ENCODE measurements around the gene DLG2.

The DLG2 gene

GRCh38 chr11:84496122-84496521, 1131.0 kb downstream of the DLG2 start:
- TF ChIP-seq, protein P1, sequence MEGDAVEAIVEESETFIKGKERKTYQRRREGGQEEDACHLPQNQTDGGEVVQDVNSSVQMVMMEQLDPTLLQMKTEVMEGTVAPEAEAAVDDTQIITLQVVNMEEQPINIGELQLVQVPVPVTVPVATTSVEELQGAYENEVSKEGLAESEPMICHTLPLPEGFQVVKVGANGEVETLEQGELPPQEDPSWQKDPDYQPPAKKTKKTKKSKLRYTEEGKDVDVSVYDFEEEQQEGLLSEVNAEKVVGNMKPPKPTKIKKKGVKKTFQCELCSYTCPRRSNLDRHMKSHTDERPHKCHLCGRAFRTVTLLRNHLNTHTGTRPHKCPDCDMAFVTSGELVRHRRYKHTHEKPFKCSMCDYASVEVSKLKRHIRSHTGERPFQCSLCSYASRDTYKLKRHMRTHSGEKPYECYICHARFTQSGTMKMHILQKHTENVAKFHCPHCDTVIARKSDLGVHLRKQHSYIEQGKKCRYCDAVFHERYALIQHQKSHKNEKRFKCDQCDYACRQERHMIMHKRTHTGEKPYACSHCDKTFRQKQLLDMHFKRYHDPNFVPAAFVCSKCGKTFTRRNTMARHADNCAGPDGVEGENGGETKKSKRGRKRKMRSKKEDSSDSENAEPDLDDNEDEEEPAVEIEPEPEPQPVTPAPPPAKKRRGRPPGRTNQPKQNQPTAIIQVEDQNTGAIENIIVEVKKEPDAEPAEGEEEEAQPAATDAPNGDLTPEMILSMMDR (IDR thresholded peaks at IDR 0.05; ENCODE audit: low read depth, low read length): no peak
- in situ Hi-C loops (cut with HindIII; ENCODE audit: low sequenced_read_pairs): no loop called here
- no peak overlapping the region for H3K4me3 ChIP-seq (ENCODE audit: low read depth, low read length)
- DNase-seq (ENCODE audit: low read depth, low spot score): no peak

GRCh38 chr11:84480131-84480530, 1147.0 kb downstream of the DLG2 start:
- H3K4me3 ChIP-seq (ENCODE audit: low read depth, low read length): no peak overlapping the region
- TF ChIP-seq, protein P1 (IDR thresholded peaks at IDR 0.05; ENCODE audit: low read depth, low read length): no peak
- in situ Hi-C loops (cut with HindIII; ENCODE audit: low sequenced_read_pairs): no loop called here
- DNase-seq (ENCODE audit: low read depth, low spot score): no peak

DNA sequence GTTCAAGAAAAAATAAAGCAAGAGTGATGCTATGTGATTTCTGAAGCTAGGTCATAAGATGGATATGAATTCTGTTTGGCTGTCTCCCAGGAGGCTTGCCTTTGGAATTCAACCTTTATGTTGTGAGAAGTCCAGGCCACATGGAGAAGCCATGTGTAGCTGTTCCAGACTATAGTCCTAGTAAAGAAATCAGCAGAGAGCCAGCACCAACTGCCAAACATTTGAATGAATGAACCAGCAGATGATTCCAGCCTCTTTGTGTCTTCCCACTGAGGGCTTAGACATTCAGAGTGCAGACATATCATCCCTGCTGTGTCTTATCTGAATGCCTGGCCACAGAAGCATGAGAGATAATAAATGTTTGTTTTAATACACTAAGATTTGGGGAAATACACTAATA, 1150.6 kb downstream of the DLG2 start:
- DNase-seq (ENCODE audit: low read depth, low spot score): peak; percentile 25
- TF ChIP-seq, protein P1 (IDR thresholded peaks at IDR 0.05; ENCODE audit: low read depth, low read length): no peak
- H3K4me3 ChIP-seq (ENCODE audit: low read depth, low read length): no peak overlapping the region
- in situ Hi-C loops (cut with HindIII; ENCODE audit: low sequenced_read_pairs): no loop called here

DNA sequence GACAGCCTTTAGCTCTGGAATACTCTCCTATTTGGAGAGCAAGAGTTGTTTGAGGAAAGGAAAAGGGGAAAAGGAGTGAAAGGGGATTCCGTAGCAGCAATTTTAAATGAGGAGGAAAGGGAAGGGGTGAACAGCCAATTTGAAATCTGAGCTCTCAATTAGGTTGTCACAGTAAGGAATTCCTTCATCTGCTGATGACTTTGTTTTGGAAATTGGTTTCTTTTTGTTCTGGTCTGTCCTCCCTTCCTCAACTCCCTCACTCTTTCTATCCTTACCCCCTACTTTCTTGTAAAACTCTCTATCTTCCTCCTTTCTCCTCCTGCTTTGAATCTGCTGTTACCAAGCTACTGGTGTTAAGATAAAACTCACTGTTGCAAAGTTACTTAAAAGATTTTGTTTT, 1155.6 kb downstream of the DLG2 start:
- TF ChIP-seq, protein P1 (IDR thresholded peaks at IDR 0.05; ENCODE audit: low read depth, low read length): no peak
- DNase-seq (ENCODE audit: low read depth, low spot score): no peak
- H3K4me3 ChIP-seq (ENCODE audit: low read depth, low read length): no peak overlapping the region
- in situ Hi-C loops (cut with HindIII; ENCODE audit: low sequenced_read_pairs): no loop called here

DNA sequence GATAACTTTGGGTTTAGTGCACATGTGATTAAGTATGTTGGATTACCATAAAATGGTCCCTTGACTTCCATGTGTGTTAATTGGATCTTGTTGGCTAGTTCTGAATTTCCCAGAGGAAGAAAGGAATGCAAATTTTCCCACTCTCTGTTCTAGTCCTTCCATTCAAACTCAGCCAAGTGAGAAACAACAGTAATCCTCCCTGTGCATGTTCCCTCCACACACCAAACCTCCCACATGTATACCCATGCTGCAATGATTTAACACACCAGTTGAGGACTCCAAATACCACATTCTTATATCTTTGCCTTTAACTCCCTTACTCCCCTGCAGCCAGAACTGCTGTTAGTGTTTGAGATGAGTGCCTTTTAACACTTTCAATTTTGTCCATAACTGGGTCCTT, 1158.9 kb downstream of the DLG2 start:
- TF ChIP-seq, protein P1 (IDR thresholded peaks at IDR 0.05; ENCODE audit: low read depth, low read length): no peak
- in situ Hi-C loops (cut with HindIII; ENCODE audit: low sequenced_read_pairs): no loop called here
- H3K4me3 ChIP-seq (ENCODE audit: low read depth, low read length): no peak overlapping the region
- no peak for DNase-seq (ENCODE audit: low read depth, low spot score)

DNA sequence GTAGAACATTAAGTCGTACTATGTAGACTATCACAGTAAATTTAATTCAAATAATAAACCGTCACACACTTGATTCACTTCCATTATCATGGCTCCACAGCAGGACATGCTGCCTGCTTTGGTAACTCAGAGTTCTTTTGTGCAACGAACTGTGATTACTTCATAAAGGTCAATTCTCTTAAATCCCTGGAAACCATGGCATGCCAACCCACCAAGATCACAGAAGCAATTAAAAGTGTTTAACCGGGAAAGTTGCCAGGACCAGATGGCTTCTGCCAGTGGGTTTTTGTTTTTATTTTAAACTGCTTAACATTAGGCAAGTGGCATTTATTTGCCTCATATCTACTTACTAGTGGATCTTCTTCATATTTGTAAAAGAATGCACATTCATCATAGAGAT, 1162.1 kb downstream of the DLG2 start:
- DNase-seq (ENCODE audit: low read depth, low spot score): peak; percentile 38
- no peak overlapping the region for H3K4me3 ChIP-seq (ENCODE audit: low read depth, low read length)
- TF ChIP-seq, protein P1 (IDR thresholded peaks at IDR 0.05; ENCODE audit: low read depth, low read length): no peak
- in situ Hi-C loops (cut with HindIII; ENCODE audit: low sequenced_read_pairs): no loop called here

GRCh38 chr11:84455691-84456090, 1171.5 kb downstream of the DLG2 start:
- in situ Hi-C loops (cut with HindIII; ENCODE audit: low sequenced_read_pairs): no loop called here
- no peak for DNase-seq (ENCODE audit: low read depth, low spot score)
- TF ChIP-seq, protein P1 (IDR thresholded peaks at IDR 0.05; ENCODE audit: low read depth, low read length): no peak
- no peak overlapping the region for H3K4me3 ChIP-seq (ENCODE audit: low read depth, low read length)

All from astrocyte of the spinal cord (primary cell).